ENCODE data around the gene GSG1L. TPM values are rescaled to one million over a fixed set of nuclear protein-coding genes. Genes with fewer than 3 reads are reported as not detected.

GSG1L gene
- total and polyA plus RNA-seq, 2 experiments from 2014 or later = not detected

DNA sequence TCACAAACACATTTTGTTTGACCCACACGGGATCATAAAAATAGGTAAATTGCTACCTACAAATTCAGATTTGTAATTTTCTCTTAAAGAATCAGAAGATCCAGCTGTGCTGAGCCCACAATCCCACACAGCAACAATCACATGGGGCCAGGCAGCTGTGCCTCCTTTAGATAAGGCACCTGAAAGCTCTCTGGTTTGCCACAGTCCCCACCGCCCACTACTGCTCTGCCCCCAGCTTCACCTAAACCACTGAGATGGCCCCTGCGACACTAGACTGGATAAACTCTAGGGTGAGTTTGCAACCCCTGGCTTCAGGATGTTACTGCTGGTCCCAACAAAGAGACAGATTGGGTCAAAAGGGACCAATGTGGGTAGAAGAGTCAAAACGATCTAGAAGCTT is 96.8 kb downstream of the GSG1L start:
- Histone ChIP-seq H4K20me1 (ENCODE audit: insufficient read depth, poor library complexity, severe bottlenecking) (no peaks in the 10 kb centered on the region), H3K9me2 (replicated peaks; ENCODE audit: insufficient read depth) (no peaks in the 10 kb centered on the region), H3K79me2 (no peaks in the 10 kb centered on the region), H3K4me2 (no peak overlapping the region), H3K4me1 (ENCODE audit: insufficient read depth) (no peaks in the 10 kb centered on the region), H2AFZ (no peak overlapping the region), H3K9me3 (ENCODE audit: low read depth) (no peaks in the 10 kb centered on the region), H3K4me3 (no peak overlapping the region), H3K36me3 (replicated peaks; ENCODE audit: insufficient read depth, low read depth) (no peaks in the 10 kb centered on the region), H3K27me3 (no peaks in the 10 kb centered on the region), H3K27ac (no peak overlapping the region)
- no peak for DNase-seq (ENCODE audit: low spot score)
- no peak for TF ChIP-seq EZH2 (IDR thresholded peaks at IDR 0.05; ENCODE audit: borderline replicate concordance)
- TF ChIP-seq EZH2phosphoT487 (IDR thresholded peaks at IDR 0.05; ENCODE audit: low read depth, severe bottlenecking, unreplicated experiment) = no peak
- TF ChIP-seq, protein P1, sequence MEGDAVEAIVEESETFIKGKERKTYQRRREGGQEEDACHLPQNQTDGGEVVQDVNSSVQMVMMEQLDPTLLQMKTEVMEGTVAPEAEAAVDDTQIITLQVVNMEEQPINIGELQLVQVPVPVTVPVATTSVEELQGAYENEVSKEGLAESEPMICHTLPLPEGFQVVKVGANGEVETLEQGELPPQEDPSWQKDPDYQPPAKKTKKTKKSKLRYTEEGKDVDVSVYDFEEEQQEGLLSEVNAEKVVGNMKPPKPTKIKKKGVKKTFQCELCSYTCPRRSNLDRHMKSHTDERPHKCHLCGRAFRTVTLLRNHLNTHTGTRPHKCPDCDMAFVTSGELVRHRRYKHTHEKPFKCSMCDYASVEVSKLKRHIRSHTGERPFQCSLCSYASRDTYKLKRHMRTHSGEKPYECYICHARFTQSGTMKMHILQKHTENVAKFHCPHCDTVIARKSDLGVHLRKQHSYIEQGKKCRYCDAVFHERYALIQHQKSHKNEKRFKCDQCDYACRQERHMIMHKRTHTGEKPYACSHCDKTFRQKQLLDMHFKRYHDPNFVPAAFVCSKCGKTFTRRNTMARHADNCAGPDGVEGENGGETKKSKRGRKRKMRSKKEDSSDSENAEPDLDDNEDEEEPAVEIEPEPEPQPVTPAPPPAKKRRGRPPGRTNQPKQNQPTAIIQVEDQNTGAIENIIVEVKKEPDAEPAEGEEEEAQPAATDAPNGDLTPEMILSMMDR (IDR thresholded peaks at IDR 0.05; ENCODE audit: poor library complexity) = no peak
- 93% methylated on average over 4 of the region's 4 CpGs for WGBS (ENCODE audit: low lambda C conversion rate, missing lambda C conversion rate)

DNA sequence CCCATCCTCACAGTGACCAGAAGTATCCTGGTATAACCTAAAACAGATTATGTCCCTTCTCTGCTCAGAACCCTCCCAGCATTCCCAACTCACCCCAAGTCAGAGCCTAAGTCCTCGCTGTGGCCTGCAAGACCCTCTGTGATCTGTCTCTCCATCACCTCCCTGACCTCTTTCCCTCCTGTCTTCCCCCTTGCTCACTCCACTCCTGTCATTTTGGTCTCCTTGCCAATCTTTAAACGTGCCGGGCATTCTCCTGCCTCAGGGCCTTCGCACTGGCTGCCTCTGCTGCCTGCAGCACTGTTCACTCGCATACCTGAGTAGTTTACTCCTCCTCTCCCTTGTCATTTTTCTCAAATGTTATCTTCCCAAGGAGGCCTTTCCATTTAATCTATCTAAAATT is 97.7 kb downstream of the GSG1L start:
- TF ChIP-seq EZH2 (IDR thresholded peaks at IDR 0.05; ENCODE audit: borderline replicate concordance) (no peak), EZH2phosphoT487 (IDR thresholded peaks at IDR 0.05; ENCODE audit: low read depth, severe bottlenecking, unreplicated experiment) (no peak)
- TF ChIP-seq, protein P1 (IDR thresholded peaks at IDR 0.05; ENCODE audit: poor library complexity) = no peak
- WGBS (ENCODE audit: low lambda C conversion rate, missing lambda C conversion rate) = 80% methylated on average over 5 of the region's 5 CpGs
- no peaks in the 10 kb centered on the region for H3K9me3 ChIP-seq (ENCODE audit: low read depth)
- no peak overlapping the region for H2AFZ ChIP-seq
- no peak overlapping the region for H3K4me2 ChIP-seq
- no peak overlapping the region for H3K4me3 ChIP-seq
- no peaks in the 10 kb centered on the region for H3K27me3 ChIP-seq
- H3K4me1 ChIP-seq (ENCODE audit: insufficient read depth) = no peaks in the 10 kb centered on the region
- H3K79me2 ChIP-seq = no peaks in the 10 kb centered on the region
- no peaks in the 10 kb centered on the region for H3K9me2 ChIP-seq (replicated peaks; ENCODE audit: insufficient read depth)
- no peak overlapping the region for H3K27ac ChIP-seq
- no peaks in the 10 kb centered on the region for H3K36me3 ChIP-seq (replicated peaks; ENCODE audit: insufficient read depth, low read depth)
- no peaks in the 10 kb centered on the region for H4K20me1 ChIP-seq (ENCODE audit: insufficient read depth, poor library complexity, severe bottlenecking)
- DNase-seq (ENCODE audit: low spot score) = no peak

DNA sequence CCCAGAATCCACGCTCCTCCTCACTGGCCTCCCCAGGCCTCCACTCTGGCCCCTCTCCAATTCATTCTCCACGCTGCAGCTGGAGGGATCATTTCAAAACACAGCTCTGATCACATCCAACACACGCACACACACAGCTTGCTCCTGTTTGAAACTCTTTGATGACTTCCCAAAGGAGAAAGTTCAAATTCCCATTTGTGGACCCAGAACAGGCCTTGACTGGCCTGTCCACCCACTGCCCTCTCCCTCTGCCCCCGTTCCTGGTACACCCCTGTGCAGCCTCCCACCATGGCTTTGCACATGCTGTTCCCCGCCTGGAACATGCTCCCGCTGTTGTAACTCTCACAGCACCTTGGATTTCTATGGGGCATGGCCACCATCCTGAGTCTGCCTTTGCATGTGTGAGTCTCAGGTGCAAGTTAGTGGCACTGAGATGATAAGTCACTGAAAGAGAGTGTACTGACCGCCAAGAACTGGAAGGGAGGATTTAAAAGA is 100.0 kb downstream of the GSG1L start:
- 85% methylated on average over 7 of the region's 7 CpGs for WGBS (ENCODE audit: low lambda C conversion rate, missing lambda C conversion rate)
- no peak for TF ChIP-seq EZH2 (IDR thresholded peaks at IDR 0.05; ENCODE audit: borderline replicate concordance)
- TF ChIP-seq, protein P1 (IDR thresholded peaks at IDR 0.05; ENCODE audit: poor library complexity) = no peak
- TF ChIP-seq EZH2phosphoT487 (IDR thresholded peaks at IDR 0.05; ENCODE audit: low read depth, severe bottlenecking, unreplicated experiment) = no peak
- H3K79me2 ChIP-seq = no peaks in the 10 kb centered on the region
- no peak for DNase-seq (ENCODE audit: low spot score)
- no peaks in the 10 kb centered on the region for H3K27me3 ChIP-seq
- no peak overlapping the region for H2AFZ ChIP-seq
- H3K4me2 ChIP-seq = no peak overlapping the region
- no peaks in the 10 kb centered on the region for H4K20me1 ChIP-seq (ENCODE audit: insufficient read depth, poor library complexity, severe bottlenecking)
- no peaks in the 10 kb centered on the region for H3K4me1 ChIP-seq (ENCODE audit: insufficient read depth)
- H3K9me3 ChIP-seq (ENCODE audit: low read depth) = no peaks in the 10 kb centered on the region
- no peaks in the 10 kb centered on the region for H3K9me2 ChIP-seq (replicated peaks; ENCODE audit: insufficient read depth)
- no peak overlapping the region for H3K4me3 ChIP-seq
- no peaks in the 10 kb centered on the region for H3K36me3 ChIP-seq (replicated peaks; ENCODE audit: insufficient read depth, low read depth)
- H3K27ac ChIP-seq = no peak overlapping the region

DNA sequence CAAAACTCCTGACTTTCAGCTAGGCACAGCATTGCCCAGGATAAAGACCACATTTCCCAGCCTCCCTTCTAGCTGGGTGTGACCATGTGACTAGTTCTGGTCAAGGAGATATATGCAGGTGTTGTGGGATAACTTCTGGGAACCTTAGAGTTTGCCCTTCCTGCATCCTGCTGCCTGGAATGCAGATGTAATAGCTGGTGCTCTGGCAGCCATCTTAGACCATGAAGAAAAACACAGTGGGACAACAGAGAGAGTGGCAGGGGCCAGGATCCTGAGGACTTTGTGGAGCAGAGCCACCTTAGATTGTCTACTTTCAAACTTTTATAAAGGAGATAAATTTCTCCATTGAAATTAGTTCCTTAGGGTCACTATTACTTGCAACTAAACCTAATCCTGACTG is 101.3 kb downstream of the GSG1L start:
- Histone ChIP-seq H3K9me3 (ENCODE audit: low read depth) (no peaks in the 10 kb centered on the region), H3K4me2 (no peak overlapping the region), H4K20me1 (ENCODE audit: insufficient read depth, poor library complexity, severe bottlenecking) (no peaks in the 10 kb centered on the region), H3K36me3 (replicated peaks; ENCODE audit: insufficient read depth, low read depth) (no peaks in the 10 kb centered on the region), H3K79me2 (no peaks in the 10 kb centered on the region), H3K27me3 (no peaks in the 10 kb centered on the region), H3K9me2 (replicated peaks; ENCODE audit: insufficient read depth) (no peaks in the 10 kb centered on the region), H2AFZ (no peak overlapping the region), H3K4me3 (no peak overlapping the region), H3K27ac (no peak overlapping the region), H3K4me1 (ENCODE audit: insufficient read depth) (no peaks in the 10 kb centered on the region)
- DNase-seq (ENCODE audit: low spot score) = no peak
- TF ChIP-seq, protein P1 (IDR thresholded peaks at IDR 0.05; ENCODE audit: poor library complexity) = no peak
- TF ChIP-seq EZH2phosphoT487 (IDR thresholded peaks at IDR 0.05; ENCODE audit: low read depth, severe bottlenecking, unreplicated experiment) (no peak), EZH2 (IDR thresholded peaks at IDR 0.05; ENCODE audit: borderline replicate concordance) (no peak)
